Keratinocyte (primary cell): Measurements from ENCODE around the gene CTIF. TPM values are rescaled to one million over a fixed set of nuclear protein-coding genes. Genes with fewer than 3 reads are reported as not detected.

Experiments
- DNase-seq: peaks from one replicate; pipeline ENCODE4 v3.0.0-alpha.2; 2011; ENCODE audit warnings: low read depth, missing footprints, low spot score
- FAIRE-seq: peaks from 2 replicates; lab custom pipeline; 2011; peaks lifted over from hg19 to GRCh38; lab: Jason Lieb, UNC
- H2AFZ ChIP-seq: 2 replicates; pipeline ENCODE4 v1.6.0; 2012; ENCODE audit warnings: low read length, control low read depth, inconsistent platforms; ENCODE audit not compliant: control insufficient read depth
- H3K27ac ChIP-seq: 2 replicates; pipeline ENCODE4 v1.5.1; 2011; ENCODE audit warnings: low read length; ENCODE audit not compliant: control insufficient read depth, insufficient read depth
- H3K27me3 ChIP-seq: 3 replicates; pipeline ENCODE4 v1.6.0; 2011; ENCODE audit warnings: low read length; ENCODE audit not compliant: control insufficient read depth, insufficient read depth; ENCODE audit errors: extremely low read depth
- H3K36me3 ChIP-seq, 2 experiments: 2 replicates in 1 of 2; 3 replicates in 1 of 2; pipeline ENCODE4 v1.5.1; 2011; ENCODE audit warnings: low read length in 2 of 2, mild to moderate bottlenecking in 1 of 2; ENCODE audit not compliant: control insufficient read depth in 2 of 2, insufficient read depth in 2 of 2; ENCODE audit errors: extremely low read depth in 1 of 2
- H3K4me1 ChIP-seq: 3 replicates; pipeline ENCODE4 v1.5.1; 2011; ENCODE audit warnings: low read length; ENCODE audit not compliant: control insufficient read depth, insufficient read depth; ENCODE audit errors: extremely low read depth
- H3K4me2 ChIP-seq: 3 replicates; pipeline ENCODE4 v1.6.0; 2011; ENCODE audit warnings: low read depth, low read length; ENCODE audit not compliant: control insufficient read depth, insufficient read depth; ENCODE audit errors: extremely low read depth
- H3K4me3 ChIP-seq, 3 experiments: fragments of 200-600 bp in 1 of 3; sonication (generic) in 1 of 3; 2 replicates in 2 of 3; 3 replicates in 1 of 3; pipeline ENCODE4 v1.5.1; 2011 to 2016; ENCODE audit warnings: low read length in 3 of 3, mild to moderate bottlenecking in 3 of 3, control low read depth in 2 of 3, inconsistent platforms in 1 of 3, low read depth in 1 of 3, mixed read lengths in 1 of 3, mixed run types in 1 of 3, moderate library complexity in 1 of 3; ENCODE audit not compliant: control insufficient read depth in 2 of 3, insufficient read depth in 2 of 3; ENCODE audit errors: extremely low read depth in 1 of 3
- H3K79me2 ChIP-seq: 2 replicates; pipeline ENCODE4 v1.6.0; 2012; ENCODE audit warnings: low read length; ENCODE audit not compliant: control insufficient read depth, insufficient read depth
- H3K9ac ChIP-seq: 3 replicates; pipeline ENCODE4 v1.6.0; 2011; ENCODE audit warnings: low read length; ENCODE audit not compliant: control insufficient read depth, insufficient read depth; ENCODE audit errors: extremely low read depth
- H3K9me1 ChIP-seq: 3 replicates; pipeline ENCODE4 v1.6.0; 2011; ENCODE audit warnings: low read length; ENCODE audit not compliant: control insufficient read depth, insufficient read depth; ENCODE audit errors: extremely low read depth
- H3K9me3 ChIP-seq: 2 replicates; pipeline ENCODE4 v1.5.1; 2012; ENCODE audit warnings: low read depth, low read length; ENCODE audit not compliant: control insufficient read depth
- H4K20me1 ChIP-seq: 3 replicates; pipeline ENCODE4 v1.6.0; 2011; ENCODE audit warnings: low read length; ENCODE audit not compliant: control insufficient read depth, insufficient read depth; ENCODE audit errors: extremely low read depth
- CTCF ChIP-seq, 3 experiments: IDR thresholded peaks in 1 of 3; conservative IDR thresholded peaks in 1 of 3; optimal IDR thresholded peaks in 1 of 3; 2 replicates in 2 of 3; 3 replicates in 1 of 3; pipeline versions ENCODE3 to v1.5.1; 2011; ENCODE audit warnings: low read length in 3 of 3, mild to moderate bottlenecking in 3 of 3, moderate library complexity in 2 of 3, control low read depth in 1 of 3, inconsistent platforms in 1 of 3; ENCODE audit not compliant: insufficient read depth in 2 of 3; ENCODE audit errors: extremely low read depth in 1 of 3
- EZH2 ChIP-seq: IDR thresholded peaks from one replicate; pipeline ENCODE4 v1.6.1; 2012; ENCODE audit warnings: inconsistent platforms, mild to moderate bottlenecking, low read length, moderate library complexity
- dilution Hi-C: fragments of 300-500 bp; cut with MboI; formaldehyde crosslinking; loops from one replicate; pipeline ENCODE4 v1.7.0; 2020; ENCODE audit warnings: low sequenced_read_pairs; ENCODE audit not compliant: extremely low pct_ligation_motif_present
- polyA plus RNA-seq, 5 experiments: library from polyadenylated mRNA; depleted of rRNA in 3 of 5; stranded (reverse) in 3 of 5; stranded (forward) in 1 of 5; unstranded in 1 of 5; fragments of >200 nt; gene quantifications; 1 replicate in 1 of 5; 2 replicates in 3 of 5; 3 replicates in 1 of 5; pipeline versions ENCODE4 v1.2.1 to v1.2.3, GENCODE V29; 2011 to 2012; ENCODE audit warnings: missing spikeins in 2 of 5, low read depth in 1 of 5, low replicate concordance in 1 of 5

CTIF gene
- polyA plus RNA-seq, 1 donor (not counting 4 experiments of a cell fraction or from before 2014, with no cell fraction given): 15.0 TPM

- H3K36me3 ChIP-seq: peaks cover 8 to 10% of the 10 kb centered on the region in 2 experiments
- no peak overlapping the region for H3K9ac ChIP-seq
- no peak overlapping the region for H2AFZ ChIP-seq
- H3K9me3 ChIP-seq: no peaks in the 10 kb centered on the region
- H3K27ac ChIP-seq: no peak overlapping the region
- DNase-seq: no peak
- peaks cover 3% of the 10 kb centered on the region for H3K79me2 ChIP-seq
- no peak overlapping the region for H3K4me3 ChIP-seq
- no peaks in the 10 kb centered on the region for H4K20me1 ChIP-seq
- TF ChIP-seq EZH2 (no peak), CTCF (optimal IDR thresholded peaks at IDR 0.05 in 1 of 3, IDR thresholded peaks at IDR 0.05 in 1 of 3, conservative IDR thresholded peaks at IDR 0.05 in 1 of 3; ENCODE audit: extremely low read depth in 1 of 3, insufficient read depth in 2 of 3, low read length in 3 of 3) (peak in 2 of 3 experiments; percentile 20 to 30)
- dilution Hi-C loops: no loop called here
- peak; percentile 17 for FAIRE-seq
- no peak overlapping the region for H3K4me2 ChIP-seq
- H3K27me3 ChIP-seq: no peaks in the 10 kb centered on the region
- H3K9me1 ChIP-seq: peaks cover 3% of the 10 kb centered on the region
- H3K4me1 ChIP-seq: peaks cover 11% of the 10 kb centered on the region
These were observed 101.1 kb downstream of the CTIF start for GRCh38 chr18:48639772-48640432.

DNA sequence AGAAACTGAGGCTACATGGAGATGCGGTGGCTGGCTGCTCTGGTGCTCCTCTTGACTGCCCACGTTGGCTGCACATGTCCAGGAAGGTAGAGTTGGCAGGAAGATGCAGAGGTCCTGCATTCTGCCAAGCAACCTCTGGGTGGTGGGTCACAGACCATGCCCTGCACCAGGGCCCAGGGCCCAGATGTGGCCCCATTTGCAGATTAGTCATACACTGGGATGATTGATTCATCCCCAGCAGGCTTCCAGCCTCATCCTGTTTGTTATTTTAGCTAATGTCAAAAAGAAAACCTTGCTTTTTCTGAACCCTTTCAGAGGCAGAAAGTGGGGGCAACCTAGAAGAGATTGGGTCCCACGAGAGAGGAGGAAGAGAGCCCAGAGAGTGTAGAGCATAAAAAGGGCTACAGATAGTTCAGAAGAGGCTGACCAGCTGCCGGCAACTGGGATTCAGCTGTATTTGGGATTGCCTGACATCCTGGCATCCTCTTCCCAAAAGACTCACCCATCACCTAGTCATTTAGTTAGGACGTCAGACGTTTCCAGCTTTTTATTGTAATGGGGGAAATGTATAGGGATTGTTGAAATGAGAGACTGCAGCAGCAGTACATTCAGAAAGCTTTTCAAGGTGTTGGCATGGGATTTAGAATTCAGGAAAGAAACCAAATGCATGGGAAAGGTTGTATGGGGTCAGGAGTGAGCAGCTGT is 101.9 kb downstream of the CTIF start:
- dilution Hi-C loops: no loop called here
- Histone ChIP-seq H3K4me2 (no peak overlapping the region), H3K27ac (no peak overlapping the region), H3K9ac (no peak overlapping the region), H3K4me3 (no peak overlapping the region), H3K36me3 (peaks cover 8 to 10% of the 10 kb centered on the region in 2 experiments), H2AFZ (no peak overlapping the region), H3K79me2 (peaks cover 3% of the 10 kb centered on the region), H4K20me1 (no peaks in the 10 kb centered on the region), H3K27me3 (no peaks in the 10 kb centered on the region), H3K9me3 (no peaks in the 10 kb centered on the region), H3K9me1 (peaks cover 3% of the 10 kb centered on the region), H3K4me1 (peaks cover 11% of the 10 kb centered on the region)
- TF ChIP-seq CTCF (optimal IDR thresholded peaks at IDR 0.05 in 1 of 3, IDR thresholded peaks at IDR 0.05 in 1 of 3, conservative IDR thresholded peaks at IDR 0.05 in 1 of 3; ENCODE audit: extremely low read depth in 1 of 3, insufficient read depth in 2 of 3, low read length in 3 of 3) (peak in 1 of 3 experiments; percentile 10), EZH2 (no peak)
- FAIRE-seq (no peak), DNase-seq (no peak)
